ENCODE measurements around the gene CDH22.

The CDH22 gene

DNA sequence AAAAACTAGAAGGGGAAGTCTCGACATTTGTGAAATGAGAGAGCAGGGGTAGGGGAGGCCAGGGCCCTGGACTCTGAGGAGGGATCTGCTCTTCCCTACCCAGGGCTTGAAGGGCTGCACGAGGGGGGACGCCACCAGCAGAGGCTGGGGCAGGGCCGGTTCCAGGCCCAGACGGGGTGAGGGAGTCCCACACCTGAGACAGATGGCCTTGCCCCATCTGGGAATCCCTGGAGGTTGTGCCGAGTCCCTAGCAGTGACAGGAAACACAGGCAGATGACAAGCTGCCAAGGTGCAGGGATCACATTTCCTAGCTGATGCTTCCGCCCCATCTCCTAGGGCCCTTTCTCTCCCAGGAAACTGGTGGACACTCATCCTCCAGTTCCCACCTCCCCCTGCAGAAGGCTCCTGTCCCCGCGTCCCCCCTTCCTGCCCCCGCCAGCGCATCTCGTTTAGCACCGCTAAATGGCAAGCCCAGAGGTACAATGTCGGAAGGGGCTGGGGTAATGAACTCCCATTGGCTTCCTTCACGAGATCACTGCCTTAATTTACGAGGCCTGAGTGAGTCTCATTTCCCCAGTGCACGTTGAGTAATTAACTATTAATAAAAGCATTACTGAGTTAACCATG is 35.2 kb upstream of the CDH22 start:
- no peak for DNase-seq (ENCODE audit: low read depth in 2 of 2)

- no peak for DNase-seq (ENCODE audit: low read depth in 2 of 2)
Measured at GRCh38 chr20:46342451-46343347, 34.4 kb upstream of the CDH22 start.

GRCh38 chr20:46342010-46342378 is 33.7 kb upstream of the CDH22 start:
- DNase-seq (ENCODE audit: low read depth in 2 of 2), result no peak

DNA sequence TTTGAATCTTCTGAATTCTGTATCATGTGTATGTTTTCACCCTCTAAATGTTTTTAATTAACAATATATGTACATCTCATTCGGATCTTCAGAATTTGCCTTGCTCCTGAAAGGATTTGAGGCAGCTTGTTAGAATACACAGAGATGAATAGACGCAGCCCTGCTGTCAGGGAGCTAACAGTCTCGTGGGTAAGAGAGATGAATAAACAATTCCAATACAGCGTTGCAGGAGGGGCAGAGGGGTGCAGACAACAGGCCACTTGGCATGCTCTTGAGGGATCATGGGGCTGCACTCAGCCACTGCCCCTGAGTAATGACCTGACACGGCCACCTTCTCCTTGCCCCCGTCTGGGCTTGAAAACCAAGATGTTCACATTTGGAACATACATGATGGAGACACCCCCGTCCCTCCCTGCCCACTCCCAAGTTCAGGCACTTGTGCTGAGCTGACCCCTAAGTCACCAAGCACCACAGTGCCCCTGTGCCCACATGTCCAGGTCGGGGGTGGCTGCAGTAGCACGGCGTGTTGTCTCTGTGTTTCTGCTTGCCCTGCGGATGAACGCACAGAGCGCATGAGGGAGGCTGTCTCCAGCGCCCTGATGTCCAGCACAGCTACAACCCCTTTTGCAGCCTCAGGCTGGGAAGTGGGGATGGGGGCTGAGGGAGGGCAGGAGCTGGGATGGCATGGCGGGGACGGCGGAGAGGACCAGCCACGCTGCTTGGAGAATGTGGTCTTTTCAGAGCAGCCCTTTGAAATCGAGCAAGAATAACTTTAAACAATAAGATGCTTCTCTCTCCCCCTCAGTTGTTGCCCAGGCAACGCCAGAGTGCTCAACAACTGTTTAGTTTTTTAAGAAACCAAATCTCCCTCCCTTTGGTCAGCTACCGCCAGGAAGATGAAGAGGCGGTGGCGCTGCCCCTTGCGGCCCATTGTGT is 33.0 kb upstream of the CDH22 start:
- no peak for DNase-seq (ENCODE audit: low read depth in 2 of 2)

DNA sequence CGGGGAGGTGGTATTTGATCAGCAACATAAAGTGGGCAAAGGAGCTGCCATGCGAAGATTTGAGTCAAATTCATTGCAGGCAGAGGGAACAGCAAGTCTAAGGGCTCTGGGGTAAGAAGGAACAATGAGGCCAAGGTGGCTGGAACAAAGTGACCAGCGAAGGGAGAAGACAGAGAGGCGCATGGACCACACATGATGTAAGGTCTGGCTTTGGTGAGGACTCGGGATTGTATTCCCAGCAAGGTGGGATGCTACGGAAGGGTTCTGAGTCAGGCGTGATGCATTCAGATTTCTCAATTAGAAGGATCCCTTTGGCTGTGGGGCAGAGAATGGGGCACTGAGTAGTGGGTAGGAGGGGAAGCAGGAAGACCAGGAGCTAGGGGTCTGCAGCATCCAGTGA is 30.7 kb upstream of the CDH22 start:
- DNase-seq (ENCODE audit: low read depth in 2 of 2), result no peak

DNA sequence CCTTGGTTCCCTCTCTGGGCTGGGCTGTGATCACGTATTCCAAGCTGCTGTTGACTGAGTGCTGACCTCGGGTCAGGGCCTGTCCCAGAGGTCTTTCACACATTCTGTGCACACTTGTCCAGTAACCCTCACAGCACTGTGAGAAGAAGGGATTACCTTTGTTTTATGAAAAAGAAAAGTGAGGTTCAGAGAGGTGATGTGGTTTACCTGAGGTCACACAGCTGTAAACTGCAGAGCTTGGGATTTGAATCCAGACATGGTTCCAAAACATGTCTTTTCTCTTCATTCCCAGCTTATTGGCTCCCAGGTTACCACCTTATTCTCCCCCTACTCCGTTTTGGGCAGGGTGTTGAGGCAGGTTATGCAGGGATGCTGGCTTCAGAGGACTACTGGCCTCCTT is 28.4 kb upstream of the CDH22 start:
- DNase-seq (ENCODE audit: low read depth in 2 of 2), result no peak

DNA sequence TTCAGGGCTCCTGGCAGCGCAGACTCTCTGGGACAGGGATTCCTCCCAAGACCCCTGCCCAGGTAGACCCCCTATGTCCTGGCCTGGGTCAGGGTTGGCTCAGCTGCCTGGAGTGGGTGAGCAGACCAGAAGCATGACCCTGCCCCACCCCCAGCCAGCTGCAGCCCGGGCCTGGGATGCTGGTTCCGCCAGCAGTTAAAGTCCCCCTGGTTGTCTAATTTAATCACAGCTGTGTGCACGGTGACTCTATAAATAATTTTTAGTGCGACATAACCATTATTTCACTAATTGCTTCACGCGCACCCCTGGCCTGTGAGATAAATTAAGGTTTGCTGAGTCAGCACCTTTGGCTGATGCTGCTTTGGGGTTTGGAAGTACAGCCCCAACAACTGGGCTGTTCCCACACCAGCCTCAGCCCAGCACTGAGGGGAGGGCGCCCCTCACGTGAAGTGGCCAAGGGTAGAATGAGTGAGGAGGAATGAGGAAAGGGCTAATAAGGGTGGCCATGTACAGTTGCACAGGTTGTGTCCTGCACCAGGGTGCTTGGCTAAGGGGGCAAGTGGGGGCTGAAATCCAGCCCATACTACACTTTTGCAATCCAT is 26.1 kb upstream of the CDH22 start:
- no peak for DNase-seq (ENCODE audit: low read depth in 2 of 2)

DNA sequence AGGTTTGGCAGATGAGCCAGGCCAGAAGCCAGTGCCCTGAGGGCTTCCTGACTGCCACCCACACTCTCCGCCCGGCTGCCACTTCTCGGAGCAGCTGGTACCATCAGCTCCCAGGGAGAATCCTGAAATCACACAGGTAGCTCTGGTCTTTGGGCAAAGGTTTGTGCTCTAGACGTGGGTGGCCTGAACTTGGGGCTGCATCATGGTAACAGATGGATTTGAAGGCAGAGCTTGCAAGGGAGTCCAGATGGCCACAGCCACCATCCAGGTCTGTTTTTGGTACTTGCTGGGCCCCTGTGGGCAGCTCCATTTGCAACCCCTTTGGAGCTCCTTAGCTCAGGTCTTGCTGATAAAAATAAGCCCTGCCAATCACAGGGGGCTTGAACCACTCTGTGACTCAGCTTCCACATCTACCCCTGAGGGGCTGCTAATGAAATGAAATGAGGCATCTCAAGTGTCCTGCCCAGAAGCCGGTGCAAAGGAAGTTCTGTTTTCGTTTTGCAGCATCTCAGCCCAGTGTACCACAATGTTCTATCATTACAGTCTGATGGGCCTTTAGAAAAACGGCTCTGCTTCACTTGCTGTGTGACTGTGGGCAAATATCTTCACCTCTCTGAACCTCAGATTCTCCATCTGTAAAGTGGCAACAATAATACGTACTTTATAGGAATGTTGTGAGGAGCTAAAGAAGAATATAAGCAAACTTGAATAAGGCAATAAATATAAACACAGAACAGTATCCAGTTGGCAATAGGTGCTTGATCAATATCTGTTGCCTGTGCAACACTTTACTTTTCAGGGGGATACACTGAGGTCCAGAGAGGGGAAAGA is 25.1 kb upstream of the CDH22 start:
- DNase-seq (ENCODE audit: low read depth in 2 of 2), result no peak

- no peak for DNase-seq (ENCODE audit: low read depth in 2 of 2)
Measured at GRCh38 chr20:46332373-46333160, 24.3 kb upstream of the CDH22 start.

GRCh38 chr20:46331611-46332361 is 23.5 kb upstream of the CDH22 start:
- no peak for DNase-seq (ENCODE audit: low read depth in 2 of 2)

- no peak for DNase-seq (ENCODE audit: low read depth in 2 of 2)
Measured at GRCh38 chr20:46330831-46331371, 22.6 kb upstream of the CDH22 start.

GRCh38 chr20:46330072-46330763 is 21.9 kb upstream of the CDH22 start:
- DNase-seq (ENCODE audit: low read depth in 2 of 2), result no peak

DNA sequence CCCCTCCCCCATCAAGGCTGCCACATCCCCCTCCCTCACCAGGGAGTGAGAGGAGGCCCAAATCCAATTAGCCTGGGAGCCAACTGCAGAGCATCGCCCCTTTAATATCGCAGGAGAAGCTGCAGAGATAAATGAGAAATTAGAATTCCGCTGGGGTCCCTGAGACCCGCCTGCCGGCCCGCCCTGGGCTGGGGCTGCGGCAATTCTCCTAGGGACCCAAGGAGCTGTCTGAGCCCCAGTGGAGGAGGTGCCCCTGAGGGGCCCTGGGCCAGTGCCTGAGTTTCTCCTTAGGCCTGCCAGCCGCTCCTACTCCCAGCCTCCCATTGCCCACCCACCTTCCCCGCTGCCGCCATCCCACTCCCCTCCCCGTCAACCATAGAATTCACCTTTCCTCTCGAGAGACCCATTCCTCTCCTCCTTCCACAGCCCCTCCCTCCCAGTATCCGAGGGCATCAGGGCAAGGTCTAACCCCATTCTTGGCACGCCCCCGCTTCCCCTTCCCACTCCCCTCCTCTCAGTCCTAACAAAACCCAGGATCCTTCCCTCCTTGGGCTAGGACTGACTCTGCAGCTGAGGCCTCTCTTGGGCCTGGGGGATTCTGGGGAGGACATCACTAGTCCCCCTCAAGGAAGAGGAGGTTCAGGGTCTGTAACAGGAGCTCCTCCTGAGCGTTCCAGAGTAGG is 20.0 kb upstream of the CDH22 start:
- no peak for DNase-seq (ENCODE audit: low read depth in 2 of 2)

GRCh38 chr20:46327557-46327956 is 19.3 kb upstream of the CDH22 start:
- no peak for DNase-seq (ENCODE audit: low read depth in 2 of 2)

DNA sequence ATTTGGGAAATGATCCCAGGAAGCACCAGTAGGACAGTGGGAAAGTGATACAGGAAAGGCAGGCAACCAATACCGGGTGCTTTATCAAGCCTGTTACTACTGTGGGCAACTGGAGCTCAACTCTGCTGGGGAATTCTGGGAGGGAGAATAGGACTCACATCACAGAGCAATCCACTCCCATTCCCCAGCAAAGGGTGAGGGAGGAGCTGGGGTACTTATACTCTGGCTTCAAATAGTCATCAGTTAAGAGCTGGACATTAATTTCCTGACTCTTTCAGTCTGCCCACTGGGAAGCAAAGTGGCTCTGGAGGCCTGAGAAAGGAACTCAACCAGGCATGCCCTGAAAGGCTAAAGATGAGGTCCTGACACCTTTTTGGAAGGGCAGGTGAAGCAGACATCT is 17.5 kb upstream of the CDH22 start:
- DNase-seq (ENCODE audit: low read depth in 2 of 2), result no peak

DNA sequence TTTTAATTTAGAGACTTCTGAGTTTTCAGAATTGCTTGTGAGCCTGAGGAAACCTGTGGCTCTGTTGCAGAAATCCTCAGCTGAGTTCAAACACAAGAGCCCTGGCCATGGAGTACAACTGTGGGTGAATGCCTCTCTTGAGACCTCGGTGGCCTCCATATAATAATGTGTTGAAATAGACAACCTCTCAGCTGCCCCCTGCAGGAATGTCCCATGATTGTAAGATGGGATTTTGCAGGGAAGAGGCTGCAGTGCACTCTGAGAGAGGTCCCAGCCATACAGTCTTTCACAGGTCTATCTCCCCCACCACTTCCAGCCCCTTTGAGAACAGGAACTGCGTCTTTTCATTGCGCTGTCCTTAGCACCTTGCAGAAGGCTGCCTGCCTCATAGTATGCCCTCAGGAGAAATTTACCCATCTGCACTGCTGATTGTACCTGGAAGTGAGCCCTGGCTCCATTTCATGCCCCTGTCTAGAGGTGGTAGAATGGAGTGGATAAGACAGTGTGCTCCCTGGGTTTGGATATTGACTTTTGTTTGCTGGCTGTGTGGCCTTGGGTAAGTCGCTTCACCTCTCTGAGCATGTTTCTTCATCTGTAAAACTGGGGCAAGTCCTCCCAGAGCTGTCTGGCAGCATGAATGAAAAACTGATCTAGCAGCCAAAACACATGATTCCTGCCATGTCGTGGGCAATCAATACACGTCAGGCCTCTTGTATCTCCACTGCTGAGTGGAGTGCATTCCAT is 16.8 kb upstream of the CDH22 start:
- no peak for DNase-seq (ENCODE audit: low read depth in 2 of 2)

- no peak for DNase-seq (ENCODE audit: low read depth in 2 of 2)
Measured at GRCh38 chr20:46324379-46324778, 16.1 kb upstream of the CDH22 start.
